ENCODE data around the gene DHX32. TPM values are rescaled to one million over a fixed set of nuclear protein-coding genes. Genes with fewer than 3 reads are reported as not detected.

The DHX32 gene
- polyA plus RNA-seq, 1 donor from 2014 or later: 25.2 TPM

GRCh38 chr10:125795637-125796190 lies 85.4 kb downstream of the DHX32 start:
- H3K9me2 ChIP-seq (ENCODE audit: insufficient read depth, low read length): no peaks in the 10 kb centered on the region
- H3K4me3 ChIP-seq (ENCODE audit: low read length): no peak overlapping the region
- no peaks in the 10 kb centered on the region for H3F3A ChIP-seq (ENCODE audit: insufficient read depth, low read length, poor library complexity, severe bottlenecking)
- no peaks in the 10 kb centered on the region for H4K20me1 ChIP-seq (ENCODE audit: insufficient read depth)
- H3K4me2 ChIP-seq (ENCODE audit: low read length): no peak overlapping the region
- TF ChIP-seq MXI1 (conservative IDR thresholded peaks at IDR 0.05; ENCODE audit: poor library complexity, severe bottlenecking) (no peak), EZH2 (IDR thresholded peaks at IDR 0.05; ENCODE audit: borderline replicate concordance, insufficient read depth, low read length, poor library complexity, severe bottlenecking) (no peak), POLR2AphosphoS5 (IDR thresholded peaks at IDR 0.05) (no peak), EP300 (conservative IDR thresholded peaks at IDR 0.05; ENCODE audit: poor library complexity, severe bottlenecking) (no peak), SMC3 (conservative IDR thresholded peaks at IDR 0.05; ENCODE audit: poor library complexity) (no peak), TAF1 (IDR thresholded peaks at IDR 0.05; ENCODE audit: low read depth) (no peak), CTCF (IDR thresholded peaks at IDR 0.05; ENCODE audit: poor library complexity, severe bottlenecking) (no peak), REST (IDR thresholded peaks at IDR 0.05; ENCODE audit: borderline replicate concordance) (no peak), RAD21 (conservative IDR thresholded peaks at IDR 0.05) (no peak)
- no peak overlapping the region for H3K27ac ChIP-seq (ENCODE audit: low read length)
- no peaks in the 10 kb centered on the region for H3K9me3 ChIP-seq (ENCODE audit: low read length)
- no peaks in the 10 kb centered on the region for H3K27me3 ChIP-seq (ENCODE audit: insufficient read depth, low read depth, low read length)
- H2AFZ ChIP-seq (ENCODE audit: low read depth, low read length): no peak overlapping the region
- H3K79me2 ChIP-seq (replicated peaks; ENCODE audit: insufficient read depth, low read length): no peaks in the 10 kb centered on the region
- no peaks in the 10 kb centered on the region for H3K36me3 ChIP-seq (ENCODE audit: insufficient read depth, low read length)
- no peak overlapping the region for H3K9ac ChIP-seq (ENCODE audit: low read length)

- no peak overlapping the region for H3K4me2 ChIP-seq (ENCODE audit: low read length)
- no peak overlapping the region for H3K9ac ChIP-seq (ENCODE audit: low read length)
- no peaks in the 10 kb centered on the region for H3K9me3 ChIP-seq (ENCODE audit: low read length)
- no peaks in the 10 kb centered on the region for H3F3A ChIP-seq (ENCODE audit: insufficient read depth, low read length, poor library complexity, severe bottlenecking)
- H2AFZ ChIP-seq (ENCODE audit: low read depth, low read length): no peak overlapping the region
- H3K36me3 ChIP-seq (ENCODE audit: insufficient read depth, low read length): no peaks in the 10 kb centered on the region
- H3K27me3 ChIP-seq (ENCODE audit: insufficient read depth, low read depth, low read length): no peaks in the 10 kb centered on the region
- no peaks in the 10 kb centered on the region for H4K20me1 ChIP-seq (ENCODE audit: insufficient read depth)
- H3K4me3 ChIP-seq (ENCODE audit: low read length): no peak overlapping the region
- H3K9me2 ChIP-seq (ENCODE audit: insufficient read depth, low read length): no peaks in the 10 kb centered on the region
- TF ChIP-seq SMC3 (conservative IDR thresholded peaks at IDR 0.05; ENCODE audit: poor library complexity) (no peak), TAF1 (IDR thresholded peaks at IDR 0.05; ENCODE audit: low read depth) (no peak), REST (IDR thresholded peaks at IDR 0.05; ENCODE audit: borderline replicate concordance) (no peak), MXI1 (conservative IDR thresholded peaks at IDR 0.05; ENCODE audit: poor library complexity, severe bottlenecking) (no peak), EZH2 (IDR thresholded peaks at IDR 0.05; ENCODE audit: borderline replicate concordance, insufficient read depth, low read length, poor library complexity, severe bottlenecking) (no peak), POLR2AphosphoS5 (IDR thresholded peaks at IDR 0.05) (no peak), EP300 (conservative IDR thresholded peaks at IDR 0.05; ENCODE audit: poor library complexity, severe bottlenecking) (no peak)
- H3K79me2 ChIP-seq (replicated peaks; ENCODE audit: insufficient read depth, low read length): no peaks in the 10 kb centered on the region
- H3K27ac ChIP-seq (ENCODE audit: low read length): no peak overlapping the region
These were observed 86.0 kb downstream of the DHX32 start for GRCh38 chr10:125795128-125795527.
